ENCODE measurements around the gene EMID1. TPM values are rescaled to one million over a fixed set of nuclear protein-coding genes. Genes with fewer than 3 reads are reported as not detected.

The EMID1 gene
- total RNA-seq, 1 experiment from 2014 or later: 5.4 TPM

GRCh38 chr22:29219881-29220670, 14.4 kb downstream of the EMID1 start:
- H2AK5ac ChIP-seq (ENCODE audit: insufficient read length, low read length): no peak overlapping the region
- H4K91ac ChIP-seq (ENCODE audit: insufficient read length, low read depth, low read length): no peak overlapping the region
- H3K23me2 ChIP-seq (ENCODE audit: insufficient read length, low read depth, low read length, poor library complexity, severe bottlenecking): no peaks in the 10 kb centered on the region
- Mint-ChIP-seq H3K4me1 (peaks cover 28 to 33% of the 10 kb centered on the region in 2 experiments), H3K27ac (peak overlapping the region; percentile 76 to 90 (median 82); a peak in 5 of 7 replicates), H3K27me3 (ENCODE audit: low read depth) (0 out of 2 replicates have a peak, but pooled peaks cover 3% of the 10 kb centered on the region), H3K9me3 (no peaks in the 10 kb centered on the region; a peak in 1 of 5 replicates), H3K36me3 (ENCODE audit: insufficient read depth in 1 of 3, low read depth in 3 of 3) (no peaks in the 10 kb centered on the region), H3K4me3 (0 out of 5 replicates have a peak overlapping the region, but pooled peaks of 1 of the 2 experiments have one; percentile 21)
- no peak overlapping the region for H2BK12ac ChIP-seq (ENCODE audit: insufficient read length, low read depth, low read length)
- no peaks in the 10 kb centered on the region for H3K9me3 ChIP-seq (ENCODE audit: control insufficient read depth, low read depth, low read length)
- no peak overlapping the region for H3K27ac ChIP-seq (ENCODE audit: insufficient read length, low read depth, low read length)
- no peak overlapping the region for H4K5ac ChIP-seq (ENCODE audit: insufficient read length, low read depth, low read length)
- no peak for TF ChIP-seq CTCF (conservative IDR thresholded peaks at IDR 0.05)
- H3K4me1 ChIP-seq (ENCODE audit: insufficient read depth, low read length): peaks cover 3% of the 10 kb centered on the region; the same call in 1 of the 2 replicates
- H2BK20ac ChIP-seq (ENCODE audit: low read depth, low read length, poor library complexity, severe bottlenecking): no peak overlapping the region
- H3K14ac ChIP-seq (ENCODE audit: insufficient read depth, low read length): 0 out of 2 replicates have a peak overlapping the region, but pooled peaks have one; percentile 11
- H4K8ac ChIP-seq (replicated peaks; ENCODE audit: insufficient read length, low read depth, low read length): no peak overlapping the region
- H2BK15ac ChIP-seq (ENCODE audit: low read depth, low read length): no peak overlapping the region
- no CpG with 5 or more reads among the region's 14 CpGs for WGBS (ENCODE audit: extremely low coverage, insufficient read length, low lambda C conversion rate)
- no peak overlapping the region for H3K9ac ChIP-seq (ENCODE audit: extremely low read depth, insufficient read length, low read length)
- H3K18ac ChIP-seq (ENCODE audit: insufficient read length, low read depth, low read length): no peak overlapping the region
- no peak overlapping the region for H3K4me2 ChIP-seq (ENCODE audit: insufficient read depth, insufficient read length, low read length)
- no peak overlapping the region for H2BK5ac ChIP-seq (ENCODE audit: insufficient read length, low read length)
- H3K56ac ChIP-seq (ENCODE audit: insufficient read length, low read depth, low read length): no peak overlapping the region
- no peak overlapping the region for H2BK120ac ChIP-seq (ENCODE audit: low read depth, low read length, poor library complexity, severe bottlenecking)
- H3K79me1 ChIP-seq (ENCODE audit: insufficient read depth, low read depth, low read length, poor library complexity, severe bottlenecking): no peaks in the 10 kb centered on the region
- H3K23ac ChIP-seq (ENCODE audit: insufficient read length, low read depth, low read length): no peak overlapping the region
- no peak overlapping the region for H3T11ph ChIP-seq (ENCODE audit: low read length)
- no peaks in the 10 kb centered on the region for H3K79me2 ChIP-seq (ENCODE audit: insufficient read depth, low read length)
- no peak overlapping the region for H2AFZ ChIP-seq (ENCODE audit: low read length)
- peak; percentile 47 for DNase-seq
- no peak overlapping the region for H3K4ac ChIP-seq (ENCODE audit: low read depth, low read length)
- no peaks in the 10 kb centered on the region for H3K27me3 ChIP-seq (ENCODE audit: insufficient read depth, low read length)
- H4K20me1 ChIP-seq (ENCODE audit: control insufficient read depth, insufficient read depth, insufficient read length): no peaks in the 10 kb centered on the region

All from H9 (cell line).